ENCODE measurements around the gene MYH11. TPM values are rescaled to one million over a fixed set of nuclear protein-coding genes. Genes with fewer than 3 reads are reported as not detected.

The MYH11 gene
- total RNA-seq, 1 experiment from 2014 or later, result not detected

DNA sequence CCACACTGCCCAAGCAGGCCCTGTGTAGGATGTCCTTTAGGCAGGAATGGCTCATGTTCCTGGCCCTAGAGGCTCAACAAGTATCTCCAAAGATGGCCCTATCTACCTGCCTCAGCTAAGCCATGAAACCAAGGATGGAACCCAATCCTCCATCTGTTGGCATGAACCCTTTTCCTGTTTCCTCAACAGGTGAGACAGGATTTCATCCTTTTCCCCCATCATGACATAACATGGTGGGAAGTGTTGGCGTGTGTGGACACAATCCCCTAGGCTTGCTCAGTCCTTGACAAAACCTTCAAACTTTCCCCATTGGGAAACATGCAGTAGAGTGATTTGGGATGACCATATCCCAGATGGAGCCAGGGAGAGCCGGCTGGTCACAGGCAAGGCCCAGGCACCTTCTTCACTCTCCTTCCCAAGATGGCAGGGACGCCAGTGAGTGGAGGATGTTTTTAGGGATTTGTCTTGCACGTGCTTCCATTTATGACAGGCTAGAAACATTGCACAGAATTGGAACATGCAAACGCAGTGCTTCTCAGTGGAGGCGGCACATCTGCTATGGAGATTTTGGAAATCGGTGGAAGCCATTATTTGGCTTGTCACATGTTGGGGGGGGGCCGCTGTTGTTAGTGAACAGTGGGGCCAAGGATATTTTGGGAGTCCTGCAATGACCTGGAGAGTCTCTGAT, 77.0 kb downstream of the MYH11 start:
- intact Hi-C loops (cut with micrococcal nuclease; ENCODE audit: unreplicated experiment), result no loop called here
- no peaks in the 10 kb centered on the region for H3K9me3 ChIP-seq
- BruUV-seq (replicated peaks), result no TSS peak
- no peak for DNase-seq
- no peaks in the 10 kb centered on the region for H3K4me1 ChIP-seq
- H3K36me3 Mint-ChIP-seq (ENCODE audit: insufficient read depth, unreplicated experiment), result no peaks in the 10 kb centered on the region
- H3K27ac Mint-ChIP-seq (ENCODE audit: unreplicated experiment), result no peak overlapping the region
- ChIA-PET CTCF (no interaction called here), POLR2A (no interaction called here)
- TF ChIP-seq CTCF (IDR thresholded peaks at IDR 0.05; ENCODE audit: insufficient read depth in 1 of 2, low read depth in 1 of 2, low read length in 1 of 2, severe bottlenecking in 1 of 2, unreplicated experiment in 1 of 2), result no peak
- H3K4me1 Mint-ChIP-seq (ENCODE audit: low read depth, unreplicated experiment), result no peaks in the 10 kb centered on the region
- no peaks in the 10 kb centered on the region for H3K27me3 ChIP-seq (replicated peaks; ENCODE audit: control insufficient read depth, insufficient read depth, low read length)
- no peak overlapping the region for H3K4me3 Mint-ChIP-seq (ENCODE audit: unreplicated experiment)
- no peaks in the 10 kb centered on the region for H3K9me3 Mint-ChIP-seq (ENCODE audit: unreplicated experiment)
- no peaks in the 10 kb centered on the region for H3K36me3 ChIP-seq (ENCODE audit: control insufficient read depth, insufficient read depth, low read length)
- H3K4me3 ChIP-seq (ENCODE audit: low read depth, low read length), result no peak overlapping the region
- H3K27me3 Mint-ChIP-seq (ENCODE audit: insufficient read depth, unreplicated experiment), result peaks cover 3% of the 10 kb centered on the region

GRCh38 chr16:15778999-15779614, 77.7 kb downstream of the MYH11 start:
- no peaks in the 10 kb centered on the region for H3K27me3 ChIP-seq (replicated peaks; ENCODE audit: control insufficient read depth, insufficient read depth, low read length)
- POLR2A ChIA-PET, result no interaction called here
- intact Hi-C loops (cut with micrococcal nuclease; ENCODE audit: unreplicated experiment), result loop anchor here (1.0 kb wide), 1 partner anchor 43 kb away; no protein-coding TSS in a partner anchor
- Mint-ChIP-seq H3K36me3 (ENCODE audit: insufficient read depth, unreplicated experiment) (no peaks in the 10 kb centered on the region), H3K4me1 (ENCODE audit: low read depth, unreplicated experiment) (no peaks in the 10 kb centered on the region), H3K27me3 (ENCODE audit: insufficient read depth, unreplicated experiment) (peaks cover 3% of the 10 kb centered on the region), H3K4me3 (ENCODE audit: unreplicated experiment) (no peak overlapping the region), H3K27ac (ENCODE audit: unreplicated experiment) (no peak overlapping the region), H3K9me3 (ENCODE audit: unreplicated experiment) (no peaks in the 10 kb centered on the region)
- no peaks in the 10 kb centered on the region for H3K9me3 ChIP-seq
- no TSS peak for BruUV-seq (replicated peaks)
- no peak for DNase-seq
- H3K4me3 ChIP-seq (ENCODE audit: low read depth, low read length), result no peak overlapping the region
- CTCF ChIA-PET, result no interaction called here
- no peaks in the 10 kb centered on the region for H3K4me1 ChIP-seq
- TF ChIP-seq CTCF (IDR thresholded peaks at IDR 0.05; ENCODE audit: insufficient read depth in 1 of 2, low read depth in 1 of 2, low read length in 1 of 2, severe bottlenecking in 1 of 2, unreplicated experiment in 1 of 2), result no peak
- H3K36me3 ChIP-seq (ENCODE audit: control insufficient read depth, insufficient read depth, low read length), result no peaks in the 10 kb centered on the region

DNA sequence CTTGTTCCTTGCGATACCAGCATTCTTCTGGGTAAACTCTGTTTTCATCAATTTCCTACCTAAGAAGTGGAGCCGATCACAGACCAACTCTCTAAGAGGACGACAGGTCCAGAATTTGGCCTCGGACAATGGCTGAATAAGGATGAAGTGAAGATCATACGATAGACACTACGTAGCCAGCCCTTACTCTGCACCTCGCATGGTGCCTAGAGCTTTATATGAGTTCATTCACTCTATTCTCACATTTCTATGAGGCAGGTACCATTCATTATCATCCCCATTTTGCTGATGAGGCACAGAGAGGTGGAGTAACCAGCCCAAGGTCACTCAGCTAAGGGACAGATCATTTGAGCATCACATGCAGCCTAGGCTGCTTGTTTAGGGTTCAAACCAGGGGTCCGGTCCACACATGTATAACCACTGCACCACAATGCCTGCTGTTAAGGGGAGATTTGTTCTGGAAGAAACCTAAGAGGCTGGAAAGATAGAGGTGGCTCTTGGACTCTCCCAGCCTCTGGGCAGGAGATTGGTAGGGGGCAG, 78.6 kb downstream of the MYH11 start:
- H3K36me3 Mint-ChIP-seq (ENCODE audit: insufficient read depth, unreplicated experiment), result no peaks in the 10 kb centered on the region
- intact Hi-C loops (cut with micrococcal nuclease; ENCODE audit: unreplicated experiment), result loop anchor here (1.0 kb wide), 1 partner anchor 44 kb away; no protein-coding TSS in a partner anchor
- ChIA-PET CTCF (interaction anchor here (0.6 to 1.7 kb wide), 12 partner anchors 13 to 365 kb away, joined by 3 to 53 read pairs (median 4); partner anchors contain the start of gene CEP20), POLR2A (no interaction called here)
- H3K27me3 Mint-ChIP-seq (ENCODE audit: insufficient read depth, unreplicated experiment), result peaks cover 3% of the 10 kb centered on the region
- Histone ChIP-seq H3K9me3 (no peaks in the 10 kb centered on the region), H3K36me3 (ENCODE audit: control insufficient read depth, insufficient read depth, low read length) (no peaks in the 10 kb centered on the region), H3K4me1 (no peaks in the 10 kb centered on the region), H3K4me3 (ENCODE audit: low read depth, low read length) (no peak overlapping the region), H3K27me3 (replicated peaks; ENCODE audit: control insufficient read depth, insufficient read depth, low read length) (no peaks in the 10 kb centered on the region)
- DNase-seq, result no peak
- no peak overlapping the region for H3K27ac Mint-ChIP-seq (ENCODE audit: unreplicated experiment)
- no peak overlapping the region for H3K4me3 Mint-ChIP-seq (ENCODE audit: unreplicated experiment)
- H3K9me3 Mint-ChIP-seq (ENCODE audit: unreplicated experiment), result no peaks in the 10 kb centered on the region
- H3K4me1 Mint-ChIP-seq (ENCODE audit: low read depth, unreplicated experiment), result no peaks in the 10 kb centered on the region
- TF ChIP-seq CTCF (IDR thresholded peaks at IDR 0.05; ENCODE audit: insufficient read depth in 1 of 2, low read depth in 1 of 2, low read length in 1 of 2, severe bottlenecking in 1 of 2, unreplicated experiment in 1 of 2), result no peak
- BruUV-seq (replicated peaks), result no TSS peak

Measured in Caco-2 (cell line).